Activated naive CD4-positive, alpha-beta T cell treated with anti-CD3 and anti-CD28 coated beads, Interleukin-2, amount 50 U/mL, for 24 hours (primary cell): Measurements from ENCODE around the gene ANKRD12.

Experiments
- H3K27ac Mint-ChIP-seq: one replicate; pipeline ENCODE4 v1.8.0; 2021; ENCODE audit warnings: mild to moderate bottlenecking, mixed read lengths
- H3K27me3 Mint-ChIP-seq: one replicate; pipeline ENCODE4 v1.8.0; 2021; ENCODE audit warnings: mixed read lengths
- H3K36me3 Mint-ChIP-seq: one replicate; pipeline ENCODE4 v1.8.0; 2021; ENCODE audit warnings: mixed read lengths
- H3K4me1 Mint-ChIP-seq: one replicate; pipeline ENCODE4 v1.8.0; 2021; ENCODE audit warnings: mixed read lengths
- H3K4me3 Mint-ChIP-seq: one replicate; pipeline ENCODE4 v1.8.0; 2021; ENCODE audit warnings: mild to moderate bottlenecking, mixed read lengths
- H3K9me3 Mint-ChIP-seq: one replicate; pipeline ENCODE4 v1.8.0; 2021; ENCODE audit warnings: mixed read lengths

Gene ANKRD12

DNA sequence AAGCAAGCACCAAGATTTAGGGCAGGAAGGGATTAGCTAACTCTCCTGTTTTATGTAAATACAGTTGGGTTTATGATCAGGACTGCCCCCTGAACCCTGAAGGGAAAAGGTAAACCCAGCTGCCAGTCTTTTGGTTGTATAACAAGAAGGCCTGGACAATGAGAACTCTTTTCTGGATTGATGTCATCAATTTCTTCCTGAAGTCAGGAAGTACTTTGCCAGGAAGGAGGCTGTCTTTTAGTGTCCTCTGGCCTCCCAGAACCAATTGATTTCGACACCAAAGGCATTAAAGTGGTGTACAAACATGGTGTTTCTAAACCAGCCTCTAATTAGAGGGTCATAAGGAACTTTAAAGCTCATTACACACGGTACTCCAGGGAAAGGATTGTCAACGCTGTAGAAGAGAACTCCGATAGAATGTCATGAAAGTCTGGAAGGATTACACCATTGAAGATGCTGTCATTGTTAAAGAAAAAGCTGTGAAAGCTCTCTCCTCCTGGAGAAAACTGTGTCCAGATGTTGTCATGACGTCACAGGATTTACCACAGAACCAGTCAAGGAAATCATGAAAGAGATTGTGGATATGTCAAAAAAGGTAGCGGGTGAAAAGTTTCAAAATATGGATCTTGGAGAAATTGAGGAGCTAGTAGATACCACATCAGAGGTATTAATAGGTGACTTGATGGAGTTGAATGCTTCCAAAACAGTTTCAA, 78.8 kb downstream of the ANKRD12 start:
- Mint-ChIP-seq H3K36me3 (peaks cover 37% of the 10 kb centered on the region), H3K4me1 (peaks cover 28% of the 10 kb centered on the region), H3K9me3 (no peaks in the 10 kb centered on the region), H3K27me3 (no peaks in the 10 kb centered on the region), H3K4me3 (no peak overlapping the region), H3K27ac (peak overlapping the region; percentile 47)

DNA sequence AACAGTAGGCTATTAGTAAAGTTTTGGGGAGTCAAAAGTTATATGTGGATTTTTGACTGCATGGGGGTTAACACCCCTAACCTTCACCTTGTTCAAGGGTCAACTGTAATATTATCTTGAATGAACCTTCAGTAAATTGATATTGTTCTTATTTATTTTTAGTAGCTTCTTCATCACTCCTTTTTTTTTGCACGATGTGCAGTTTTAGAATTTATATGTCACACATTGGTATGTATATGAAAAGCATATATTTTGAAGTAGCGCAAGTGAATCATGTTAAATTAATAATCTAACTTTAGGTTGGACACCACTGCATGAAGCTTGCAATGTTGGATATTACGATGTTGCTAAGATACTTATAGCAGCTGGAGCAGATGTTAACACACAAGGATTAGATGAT, 79.9 kb downstream of the ANKRD12 start:
- Mint-ChIP-seq H3K9me3 (no peaks in the 10 kb centered on the region), H3K4me1 (peaks cover 24% of the 10 kb centered on the region), H3K27ac (no peak overlapping the region), H3K4me3 (no peak overlapping the region), H3K36me3 (peaks cover 44% of the 10 kb centered on the region), H3K27me3 (no peaks in the 10 kb centered on the region)

DNA sequence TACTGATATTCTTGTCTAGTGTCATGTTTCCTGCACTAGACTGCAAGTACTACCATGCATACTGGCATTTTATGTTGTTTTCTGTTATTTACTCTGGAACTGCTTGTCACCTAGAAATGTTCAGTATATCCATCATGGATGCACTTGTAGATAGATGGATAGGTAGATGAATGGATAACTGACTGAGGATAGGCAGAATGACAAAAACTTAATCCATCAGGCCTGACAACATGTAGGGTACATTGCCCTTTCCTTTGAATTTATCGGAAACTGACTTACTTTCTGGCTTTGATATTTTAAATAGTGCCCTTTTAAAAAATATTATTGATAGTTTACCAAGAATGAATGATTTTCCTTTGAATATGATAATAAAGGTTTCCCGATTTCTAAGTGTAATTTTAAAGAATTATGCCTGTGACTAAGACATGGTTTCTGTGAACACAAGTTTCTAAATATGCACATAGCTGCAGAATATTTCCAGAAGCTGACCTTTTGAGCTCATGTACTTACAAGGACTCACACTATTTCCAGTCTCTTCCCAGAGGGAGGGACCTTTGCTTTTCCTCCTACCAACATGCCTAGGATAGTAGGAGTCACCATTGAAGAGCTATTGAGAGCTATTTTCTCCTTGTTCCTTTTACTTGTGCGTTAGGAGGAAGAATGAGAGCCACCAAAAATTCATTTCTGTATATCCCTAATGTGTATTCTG, 81.3 kb downstream of the ANKRD12 start:
- Mint-ChIP-seq H3K4me1 (peaks cover 19% of the 10 kb centered on the region), H3K27ac (no peak overlapping the region), H3K27me3 (no peaks in the 10 kb centered on the region), H3K9me3 (no peaks in the 10 kb centered on the region), H3K4me3 (no peak overlapping the region), H3K36me3 (peaks cover 48% of the 10 kb centered on the region)

DNA sequence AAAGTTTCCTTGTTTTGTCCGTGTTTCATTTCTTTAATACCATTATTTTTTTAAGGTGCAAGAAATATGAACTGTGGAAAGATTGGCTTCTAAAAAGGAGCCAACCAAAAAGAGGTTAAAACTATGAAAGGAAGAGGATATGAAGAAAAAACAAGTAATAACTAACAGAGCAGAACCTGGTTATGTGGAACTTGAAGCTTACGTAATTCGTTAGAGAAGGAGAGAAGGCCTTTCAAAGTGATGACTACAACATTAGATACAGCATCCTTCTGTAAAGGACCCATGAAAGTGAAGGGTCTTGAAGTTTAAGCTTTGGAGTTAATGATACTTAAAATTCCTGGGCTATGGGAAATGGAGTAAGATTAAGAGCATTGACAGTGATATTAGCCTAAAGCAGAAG, 84.5 kb downstream of the ANKRD12 start:
- peaks cover 11% of the 10 kb centered on the region for H3K4me1 Mint-ChIP-seq
- H3K36me3 Mint-ChIP-seq: peaks cover 44% of the 10 kb centered on the region
- no peaks in the 10 kb centered on the region for H3K27me3 Mint-ChIP-seq
- H3K4me3 Mint-ChIP-seq: no peak overlapping the region
- peak overlapping the region; percentile 7 for H3K27ac Mint-ChIP-seq
- no peaks in the 10 kb centered on the region for H3K9me3 Mint-ChIP-seq

DNA sequence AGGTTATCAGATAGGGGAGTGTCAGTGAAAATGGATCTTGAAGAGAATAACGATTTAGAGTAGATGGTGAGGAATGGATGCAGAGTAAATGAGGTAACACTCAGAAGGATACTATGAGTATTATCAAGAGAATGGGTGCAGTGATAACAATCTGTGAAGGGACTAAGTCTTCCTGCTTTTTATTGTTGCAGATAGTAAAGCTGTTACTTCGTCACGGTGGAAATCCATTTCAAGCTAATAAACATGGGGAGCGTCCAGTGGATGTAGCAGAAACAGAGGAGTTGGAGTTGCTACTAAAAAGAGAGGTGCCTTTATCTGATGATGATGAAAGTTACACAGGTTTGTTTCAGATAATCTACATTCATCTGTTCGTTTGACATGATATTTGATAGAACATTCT, 85.1 kb downstream of the ANKRD12 start:
- Mint-ChIP-seq H3K27me3 (no peaks in the 10 kb centered on the region), H3K4me3 (no peak overlapping the region), H3K4me1 (peaks cover 15% of the 10 kb centered on the region), H3K9me3 (no peaks in the 10 kb centered on the region), H3K36me3 (peaks cover 47% of the 10 kb centered on the region), H3K27ac (no peak overlapping the region)

DNA sequence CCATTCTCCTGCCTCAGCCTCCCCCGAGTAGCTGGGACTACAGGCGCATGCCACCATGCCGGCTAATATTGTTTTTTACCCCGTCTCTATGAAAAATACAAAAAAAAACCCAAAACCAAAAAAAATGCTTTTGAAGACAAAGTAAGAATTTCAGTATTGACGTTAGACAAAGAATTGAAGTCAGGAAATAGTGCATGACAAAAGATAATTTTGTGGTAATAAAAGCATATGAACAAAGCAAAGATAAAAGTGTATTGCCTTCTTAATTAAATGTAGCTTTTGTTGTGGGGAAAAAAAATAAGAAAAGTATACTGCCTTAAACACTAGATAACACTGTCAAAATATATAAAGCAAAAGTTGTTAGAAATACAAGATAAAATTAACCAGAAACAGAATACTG, 86.8 kb downstream of the ANKRD12 start:
- no peak overlapping the region for H3K4me3 Mint-ChIP-seq

DNA sequence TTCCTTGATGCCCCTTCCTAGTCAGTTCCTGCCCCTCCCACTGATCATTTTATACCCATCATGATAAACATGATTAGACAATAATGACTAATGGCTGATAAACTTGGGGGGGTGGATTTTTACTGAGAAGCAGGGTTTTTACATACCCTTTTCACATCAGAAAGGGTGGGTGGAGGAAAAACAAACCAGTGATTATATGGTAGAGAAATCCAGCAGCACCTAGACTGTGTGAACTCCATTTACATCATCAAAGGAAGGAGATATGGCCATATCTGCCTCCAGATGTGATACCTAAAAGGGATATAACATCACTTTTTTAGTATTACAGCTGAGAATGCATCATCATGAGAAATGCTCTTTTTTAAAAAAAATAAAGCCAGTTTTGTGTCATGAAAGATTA, 89.9 kb downstream of the ANKRD12 start:
- H3K27ac Mint-ChIP-seq: no peak overlapping the region
- no peaks in the 10 kb centered on the region for H3K27me3 Mint-ChIP-seq
- peaks cover 47% of the 10 kb centered on the region for H3K4me1 Mint-ChIP-seq
- H3K36me3 Mint-ChIP-seq: peaks cover 59% of the 10 kb centered on the region
- H3K4me3 Mint-ChIP-seq: no peak overlapping the region
- H3K9me3 Mint-ChIP-seq: no peaks in the 10 kb centered on the region

More for the DNA sequence above, 86.8 kb downstream of the ANKRD12 start:
- H3K9me3 Mint-ChIP-seq: no peaks in the 10 kb centered on the region
- H3K4me1 Mint-ChIP-seq: peaks cover 28% of the 10 kb centered on the region
- H3K36me3 Mint-ChIP-seq: peaks cover 54% of the 10 kb centered on the region
- H3K27ac Mint-ChIP-seq: no peak overlapping the region
- no peaks in the 10 kb centered on the region for H3K27me3 Mint-ChIP-seq

DNA sequence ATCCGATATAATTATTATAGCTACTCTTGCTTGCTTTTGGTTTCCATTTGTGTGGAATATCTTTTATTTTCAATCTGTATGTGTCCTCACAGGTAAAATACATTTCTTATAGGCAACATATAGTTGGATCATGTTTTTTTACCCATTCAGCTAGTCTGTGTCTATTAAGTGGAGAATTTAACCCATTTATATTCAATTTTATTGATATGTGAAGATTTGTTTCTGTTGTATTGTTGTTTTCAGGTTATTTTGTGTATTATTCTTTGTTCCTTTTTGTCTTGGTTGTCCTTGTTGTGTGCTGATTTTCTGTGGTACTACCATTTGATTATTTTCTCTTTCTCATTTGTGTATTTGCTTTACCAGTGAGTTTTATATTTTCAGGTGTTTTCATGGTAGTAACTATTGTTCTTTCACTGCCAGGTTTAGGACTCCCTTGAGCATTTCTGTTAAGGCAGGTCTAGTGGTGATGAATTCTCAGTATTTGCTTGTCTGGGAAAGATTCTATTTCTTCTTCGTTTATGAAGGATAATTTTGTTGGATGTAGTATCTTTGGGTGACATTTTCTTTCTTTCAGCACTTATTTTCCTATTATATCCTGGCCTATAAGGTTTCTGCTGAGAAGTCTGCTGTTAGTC, 95.4 kb downstream of the ANKRD12 start:
- peaks cover 50% of the 10 kb centered on the region for H3K4me1 Mint-ChIP-seq
- H3K4me3 Mint-ChIP-seq: no peak overlapping the region
- H3K27ac Mint-ChIP-seq: no peak overlapping the region
- no peaks in the 10 kb centered on the region for H3K27me3 Mint-ChIP-seq
- H3K36me3 Mint-ChIP-seq: peaks cover 59% of the 10 kb centered on the region
- peaks cover 8% of the 10 kb centered on the region for H3K9me3 Mint-ChIP-seq

DNA sequence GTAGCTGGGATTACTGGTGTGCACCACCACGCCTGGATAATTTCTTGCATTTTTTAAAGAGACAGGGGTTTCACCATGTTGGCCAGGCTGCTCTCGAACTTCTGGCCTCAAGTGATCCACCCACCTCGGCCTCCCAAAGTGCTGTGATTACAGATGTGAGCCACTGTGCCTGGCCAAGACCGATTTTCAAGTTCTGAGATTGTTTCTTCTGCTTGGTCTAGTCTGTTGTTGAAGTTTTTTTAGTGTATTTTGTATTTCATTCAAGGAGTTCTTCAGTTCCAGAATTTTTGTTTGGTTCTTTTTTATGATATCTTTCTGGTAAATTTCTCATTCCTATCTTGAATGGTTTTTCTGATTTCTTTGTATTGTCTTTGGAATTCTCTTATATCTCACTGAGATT, 96.4 kb downstream of the ANKRD12 start:
- peaks cover 43% of the 10 kb centered on the region for H3K4me1 Mint-ChIP-seq
- no peaks in the 10 kb centered on the region for H3K27me3 Mint-ChIP-seq
- peaks cover 8% of the 10 kb centered on the region for H3K9me3 Mint-ChIP-seq
- H3K27ac Mint-ChIP-seq: no peak overlapping the region
- no peak overlapping the region for H3K4me3 Mint-ChIP-seq
- peaks cover 59% of the 10 kb centered on the region for H3K36me3 Mint-ChIP-seq

DNA sequence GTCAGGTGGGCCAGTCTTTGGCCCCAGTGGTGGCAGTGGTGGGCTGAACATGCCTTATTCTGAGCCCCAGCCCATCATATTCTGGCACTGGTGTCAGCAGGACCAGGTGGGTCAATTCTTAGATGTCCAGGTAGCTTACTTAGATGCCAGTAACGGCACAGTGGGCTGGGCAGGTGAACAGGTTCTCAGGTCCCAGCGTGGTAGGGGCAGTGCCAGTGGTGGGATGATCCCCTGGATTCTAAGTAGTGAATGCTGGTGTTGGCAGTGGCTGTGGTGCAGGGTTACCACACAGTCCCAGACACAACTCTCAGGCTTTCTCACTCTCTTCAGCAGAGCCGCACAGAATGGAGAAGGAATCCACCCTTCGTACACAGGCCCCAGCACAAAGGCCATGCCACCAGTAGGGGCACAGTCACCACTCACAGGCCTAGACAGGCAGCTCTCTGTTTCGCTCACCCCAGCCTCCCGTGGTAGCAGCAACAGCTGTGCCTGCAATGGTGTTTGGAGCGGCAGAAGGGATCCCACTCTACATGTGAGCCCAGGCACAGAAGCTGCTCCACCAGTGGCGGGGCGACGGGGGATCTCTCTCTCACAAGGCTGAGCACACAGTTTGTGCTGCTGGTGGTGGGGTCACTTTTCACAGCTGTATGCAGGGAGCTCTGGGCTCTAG, 97.3 kb downstream of the ANKRD12 start:
- Mint-ChIP-seq H3K27me3 (no peaks in the 10 kb centered on the region), H3K27ac (no peak overlapping the region), H3K4me3 (no peak overlapping the region), H3K4me1 (peaks cover 39% of the 10 kb centered on the region), H3K9me3 (peaks cover 8% of the 10 kb centered on the region), H3K36me3 (peaks cover 56% of the 10 kb centered on the region)

DNA sequence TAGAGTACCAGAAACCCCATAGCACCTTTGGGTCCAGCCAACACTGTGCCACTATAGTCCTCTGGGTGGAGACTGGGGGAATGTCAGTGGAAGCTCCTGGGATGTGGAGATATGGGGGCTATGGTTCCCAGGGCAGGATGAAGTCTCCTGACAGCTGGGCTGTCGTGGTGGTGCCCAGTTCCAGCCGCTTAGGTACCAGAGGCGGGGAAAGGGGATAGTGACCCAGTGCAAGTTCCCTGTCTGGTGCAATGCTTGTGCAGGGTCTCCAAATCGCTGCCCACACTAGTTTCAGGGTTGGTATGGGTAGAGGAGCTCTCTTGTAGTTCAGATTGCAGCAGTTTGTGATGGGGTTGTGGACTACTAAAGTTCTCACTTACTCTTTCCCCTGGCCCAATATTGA, 97.9 kb downstream of the ANKRD12 start:
- Mint-ChIP-seq H3K27me3 (no peaks in the 10 kb centered on the region), H3K9me3 (peaks cover 8% of the 10 kb centered on the region), H3K27ac (no peak overlapping the region), H3K4me3 (no peak overlapping the region), H3K36me3 (peaks cover 50% of the 10 kb centered on the region), H3K4me1 (peaks cover 33% of the 10 kb centered on the region)

DNA sequence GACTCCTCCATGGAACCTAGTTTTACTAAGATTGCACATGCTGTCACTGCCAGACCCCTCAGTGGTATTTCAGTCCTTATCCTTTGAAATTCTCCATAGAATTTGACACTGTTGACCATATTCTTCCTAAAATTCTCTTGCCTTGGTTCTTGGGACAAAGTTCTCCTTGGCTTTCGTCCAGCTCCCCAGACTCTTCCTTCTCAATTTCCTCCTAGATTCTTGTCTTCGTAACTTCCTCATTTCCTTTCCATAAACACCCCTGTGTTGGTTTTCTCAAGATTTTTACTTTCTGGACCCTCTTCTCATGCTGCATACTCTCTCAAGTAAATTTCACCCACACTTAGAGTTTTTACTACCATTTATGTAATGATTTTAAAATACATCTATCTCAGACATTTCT, 101.4 kb downstream of the ANKRD12 start:
- peaks cover 22% of the 10 kb centered on the region for H3K36me3 Mint-ChIP-seq
- H3K27me3 Mint-ChIP-seq: no peaks in the 10 kb centered on the region
- H3K27ac Mint-ChIP-seq: peak overlapping the region; percentile 26
- H3K4me1 Mint-ChIP-seq: peaks cover 15% of the 10 kb centered on the region
- H3K9me3 Mint-ChIP-seq: no peaks in the 10 kb centered on the region
- H3K4me3 Mint-ChIP-seq: no peak overlapping the region

DNA sequence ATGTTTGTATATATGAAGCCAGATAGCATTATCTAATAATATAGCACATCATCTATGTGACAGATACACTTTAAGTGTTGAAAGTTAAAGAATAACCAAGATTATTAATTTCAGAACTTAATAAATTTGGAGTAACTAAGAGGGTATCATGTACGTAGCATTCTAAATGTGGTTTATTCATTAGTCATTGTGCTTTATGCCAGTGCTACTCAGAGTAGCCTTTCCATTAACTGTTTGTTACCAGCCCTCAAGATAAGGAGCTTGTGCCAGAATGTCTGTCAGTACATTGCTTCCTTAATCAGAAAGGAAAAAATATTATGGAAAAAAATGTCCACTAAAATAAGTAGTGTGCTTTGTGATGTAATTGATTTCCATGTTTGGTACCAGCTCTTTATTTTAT, 103.1 kb downstream of the ANKRD12 start:
- H3K4me3 Mint-ChIP-seq: no peak overlapping the region
- H3K27me3 Mint-ChIP-seq: no peaks in the 10 kb centered on the region
- H3K36me3 Mint-ChIP-seq: peaks cover 20% of the 10 kb centered on the region
- peaks cover 12% of the 10 kb centered on the region for H3K4me1 Mint-ChIP-seq
- H3K9me3 Mint-ChIP-seq: no peaks in the 10 kb centered on the region
- no peak overlapping the region for H3K27ac Mint-ChIP-seq

DNA sequence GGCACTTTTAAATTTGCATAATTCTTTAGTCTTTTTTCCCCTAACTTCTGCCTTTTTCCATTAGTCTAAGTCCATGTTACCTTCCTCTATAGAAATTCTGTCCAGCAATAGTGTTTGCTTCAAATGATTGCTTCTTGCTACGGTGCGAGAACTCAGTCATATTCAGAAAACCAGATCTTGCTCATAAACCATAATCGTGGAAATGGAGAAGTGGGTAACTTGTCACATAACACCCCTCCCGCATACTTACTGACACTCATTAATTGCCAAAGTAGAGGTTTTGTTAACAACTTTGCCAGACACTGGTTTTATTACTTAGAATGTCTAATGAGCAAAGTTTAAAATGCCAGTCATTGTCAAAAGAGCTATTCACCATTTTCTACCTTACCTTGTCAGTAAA, 103.7 kb downstream of the ANKRD12 start:
- peak overlapping the region; percentile 10 for H3K27ac Mint-ChIP-seq
- H3K36me3 Mint-ChIP-seq: peaks cover 21% of the 10 kb centered on the region
- H3K9me3 Mint-ChIP-seq: no peaks in the 10 kb centered on the region
- H3K27me3 Mint-ChIP-seq: no peaks in the 10 kb centered on the region
- H3K4me1 Mint-ChIP-seq: peaks cover 9% of the 10 kb centered on the region
- H3K4me3 Mint-ChIP-seq: no peak overlapping the region

DNA sequence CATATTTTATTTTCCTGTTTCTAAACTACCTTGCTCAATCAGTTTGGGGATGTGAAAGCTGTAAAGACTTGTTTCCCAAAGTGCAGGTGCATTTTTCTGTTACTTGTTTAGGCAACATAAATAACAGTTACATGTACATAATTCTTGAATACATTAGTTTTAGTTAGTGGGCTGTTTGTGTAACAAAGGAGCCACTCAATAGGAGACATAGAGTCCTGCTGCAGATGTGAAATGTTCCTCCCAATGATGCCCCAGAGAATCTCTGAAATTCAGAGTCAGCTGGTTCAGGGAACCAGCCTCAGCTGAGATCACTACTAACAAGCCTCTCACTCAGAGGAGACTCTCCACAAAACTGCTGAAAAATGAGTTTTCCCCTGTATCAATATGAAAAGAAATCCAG, 106.4 kb downstream of the ANKRD12 start:
- H3K27ac Mint-ChIP-seq: no peak overlapping the region
- H3K9me3 Mint-ChIP-seq: no peaks in the 10 kb centered on the region
- no peak overlapping the region for H3K4me3 Mint-ChIP-seq
- H3K27me3 Mint-ChIP-seq: no peaks in the 10 kb centered on the region
- peaks cover 18% of the 10 kb centered on the region for H3K36me3 Mint-ChIP-seq
- H3K4me1 Mint-ChIP-seq: peaks cover 9% of the 10 kb centered on the region

DNA sequence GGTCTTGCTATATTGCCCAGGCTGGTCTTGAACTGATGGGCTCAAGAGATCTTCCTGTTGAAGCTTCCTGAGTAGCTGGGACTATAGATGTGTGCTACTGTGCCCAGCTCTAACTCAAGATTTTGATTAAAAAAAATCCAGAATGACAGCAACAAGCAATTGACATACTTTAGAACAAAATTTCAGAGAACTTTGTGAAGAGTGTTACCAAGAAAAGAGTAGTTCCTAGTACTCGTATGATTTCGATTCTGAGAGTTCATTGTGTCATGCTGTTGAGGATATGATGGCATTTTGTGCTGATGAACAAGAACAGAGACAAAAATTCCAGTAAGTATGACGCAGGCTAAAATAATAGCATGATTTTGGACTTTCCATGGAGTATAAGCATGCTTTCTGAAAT, 107.8 kb downstream of the ANKRD12 start:
- H3K27ac Mint-ChIP-seq: no peak overlapping the region
- H3K27me3 Mint-ChIP-seq: no peaks in the 10 kb centered on the region
- H3K4me3 Mint-ChIP-seq: no peak overlapping the region
- peaks cover 18% of the 10 kb centered on the region for H3K36me3 Mint-ChIP-seq
- H3K9me3 Mint-ChIP-seq: no peaks in the 10 kb centered on the region
- peaks cover 4% of the 10 kb centered on the region for H3K4me1 Mint-ChIP-seq
